Body of pancreas (tissue), 4 donors: Measurements from ENCODE around the gene PLOD2.

Experiments
- CTCF ChIP-seq, 7 experiments: fragments of 450-650 bp in 4 of 7; fragments of 200-600 bp in 3 of 7; sonication (generic) in 3 of 7; IDR thresholded peaks; one replicate each; pipeline ENCODE4 v1.5.1; 2016 to 2019; ENCODE audit warnings: antibody characterized with exemption in 7 of 7
- POLR2A ChIP-seq, 3 donors: fragments of 450-650 bp; IDR thresholded peaks; one replicate each; pipeline ENCODE4 v1.6.1; 2016; ENCODE audit warnings: antibody characterized with exemption in 3 of 3, mild to moderate bottlenecking in 2 of 3

- TF ChIP-seq CTCF (IDR thresholded peaks at IDR 0.05) (no peak), POLR2A (IDR thresholded peaks at IDR 0.05) (no peak)
Observed at GRCh38 chr3:146086211-146086610, 74.8 kb downstream of the PLOD2 start.
